ENCODE results near the gene BEND2.

DNA sequence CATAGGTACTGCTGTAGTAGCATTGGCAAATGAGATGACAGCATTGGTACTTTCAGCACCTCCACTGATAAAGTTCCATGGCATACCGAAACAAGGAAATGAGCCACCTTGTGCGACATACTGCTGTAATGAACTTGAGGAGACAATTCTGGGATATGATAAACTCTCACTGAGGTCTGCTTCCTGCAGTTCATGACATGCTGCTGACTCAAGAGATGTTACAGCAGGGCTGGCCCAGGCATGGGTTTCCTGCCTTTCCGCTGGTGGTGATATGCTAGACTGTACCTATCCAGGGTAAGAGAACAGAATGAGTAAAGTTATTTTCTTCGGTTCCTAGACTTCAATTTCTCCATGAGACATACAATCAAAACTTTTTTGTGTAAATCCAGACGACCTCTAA lies 17.1 kb downstream of the BEND2 start:
- TF ChIP-seq, protein P1, sequence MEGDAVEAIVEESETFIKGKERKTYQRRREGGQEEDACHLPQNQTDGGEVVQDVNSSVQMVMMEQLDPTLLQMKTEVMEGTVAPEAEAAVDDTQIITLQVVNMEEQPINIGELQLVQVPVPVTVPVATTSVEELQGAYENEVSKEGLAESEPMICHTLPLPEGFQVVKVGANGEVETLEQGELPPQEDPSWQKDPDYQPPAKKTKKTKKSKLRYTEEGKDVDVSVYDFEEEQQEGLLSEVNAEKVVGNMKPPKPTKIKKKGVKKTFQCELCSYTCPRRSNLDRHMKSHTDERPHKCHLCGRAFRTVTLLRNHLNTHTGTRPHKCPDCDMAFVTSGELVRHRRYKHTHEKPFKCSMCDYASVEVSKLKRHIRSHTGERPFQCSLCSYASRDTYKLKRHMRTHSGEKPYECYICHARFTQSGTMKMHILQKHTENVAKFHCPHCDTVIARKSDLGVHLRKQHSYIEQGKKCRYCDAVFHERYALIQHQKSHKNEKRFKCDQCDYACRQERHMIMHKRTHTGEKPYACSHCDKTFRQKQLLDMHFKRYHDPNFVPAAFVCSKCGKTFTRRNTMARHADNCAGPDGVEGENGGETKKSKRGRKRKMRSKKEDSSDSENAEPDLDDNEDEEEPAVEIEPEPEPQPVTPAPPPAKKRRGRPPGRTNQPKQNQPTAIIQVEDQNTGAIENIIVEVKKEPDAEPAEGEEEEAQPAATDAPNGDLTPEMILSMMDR (IDR thresholded peaks at IDR 0.05) = no peak
- TF ChIP-seq POLR2A (IDR thresholded peaks at IDR 0.05) = no peak
